HL-60 (cell line): ENCODE results near the gene ZNF829.

Source experiments
- DNase-seq, 2 experiments: peaks; one replicate each; pipeline ENCODE4 v3.0.0-alpha.2; 2010 to 2020; ENCODE audit warnings: low read depth in 1 of 2, low spot score in 1 of 2
- H3K27ac ChIP-seq: fragments of 250-450 bp; sonication (Bioruptor Pico); replicated peaks from 2 replicates; pipeline ENCODE4 v1.5.1; 2020; ENCODE audit warnings: mild to moderate bottlenecking, moderate library complexity
- H3K27me3 ChIP-seq: fragments of 250-450 bp; sonication (Bioruptor Pico); 2 replicates; pipeline ENCODE4 v1.5.1; 2021; ENCODE audit warnings: mild to moderate bottlenecking, moderate library complexity; ENCODE audit not compliant: insufficient read depth, poor library complexity, severe bottlenecking
- H3K4me3 ChIP-seq: replicated peaks from 2 replicates; pipeline ENCODE4 v1.5.1; 2011; ENCODE audit warnings: mild to moderate bottlenecking, control low read depth, low read length; ENCODE audit not compliant: insufficient read depth
- CTCF ChIP-seq: IDR thresholded peaks from one replicate; pipeline ENCODE4 v1.5.1; 2011; ENCODE audit warnings: low read length, control low read depth, inconsistent platforms; ENCODE audit not compliant: insufficient read depth
- GABPA ChIP-seq: IDR thresholded peaks from 2 replicates; pipeline ENCODE4 v1.6.1; 2012; ENCODE audit warnings: low read depth
- POLR2AphosphoS5 ChIP-seq: IDR thresholded peaks from 2 replicates; pipeline ENCODE4 v1.6.1; 2012; ENCODE audit warnings: low read depth
- REST ChIP-seq: IDR thresholded peaks from 2 replicates; pipeline ENCODE4 v1.6.1; 2012; ENCODE audit warnings: low read depth; ENCODE audit not compliant: insufficient replicate concordance
- SPI1 ChIP-seq: IDR thresholded peaks from 2 replicates; pipeline ENCODE4 v1.6.1; 2012; ENCODE audit warnings: low read depth, mild to moderate bottlenecking, borderline replicate concordance

The ZNF829 gene

GRCh38 chr19:36916991-36917390 is 900 bp upstream of the ZNF829 start:
- Histone ChIP-seq H3K27me3 (no peaks in the 10 kb centered on the region), H3K27ac (peak overlapping the region; percentile 95), H3K4me3 (peak overlapping the region; percentile 63)
- peak in 1 of 2 experiments; percentile 1 for DNase-seq
- TF ChIP-seq GABPA, result no peak
- TF ChIP-seq CTCF, result no peak
- no peak for TF ChIP-seq POLR2AphosphoS5
- TF ChIP-seq REST, result no peak
- no peak for TF ChIP-seq SPI1

GRCh38 chr19:36898422-36898821 is 17.7 kb downstream of the ZNF829 start:
- Histone ChIP-seq H3K4me3 (no peak overlapping the region), H3K27me3 (no peaks in the 10 kb centered on the region), H3K27ac (no peak overlapping the region)
- DNase-seq, result no peak
- TF ChIP-seq GABPA (no peak), POLR2AphosphoS5 (no peak), SPI1 (no peak), CTCF (no peak), REST (no peak)

GRCh38 chr19:36894849-36895383 is 21.2 kb downstream of the ZNF829 start:
- no peak for DNase-seq
- H3K4me3 ChIP-seq, result no peak overlapping the region
- no peaks in the 10 kb centered on the region for H3K27me3 ChIP-seq
- TF ChIP-seq REST, result no peak
- TF ChIP-seq SPI1, result no peak
- TF ChIP-seq CTCF, result no peak
- no peak for TF ChIP-seq POLR2AphosphoS5
- no peak for TF ChIP-seq GABPA
- no peak overlapping the region for H3K27ac ChIP-seq
